NCI-H526 treated with DMSO at 0.1 percent for 48 hours (cell line): ENCODE results near the gene PPP1R12C.
"Not testable (repeated sequence)": the region's sequence is repeated elsewhere in the genome, so short reads cannot be mapped to it uniquely, and the experiment has no call there.

Experiments used
- DNase-seq: peaks from one replicate; lab custom pipeline; 2025; lab: John Stamatoyannopoulos, UW

Gene PPP1R12C

GRCh38 chr19:55116859-55117662 is at the start of gene PPP1R12C:
TSS of gene PPP1R12C (minus strand) at chr19:55117637. CDS start at chr19:55117543, 94 bp downstream.
- no peak for DNase-seq

- DNase-seq = peak; percentile 97
These were observed 49.3 kb upstream of the PPP1R12C start, which contains the start of gene DNAAF3 for GRCh38 chr19:55166530-55167268. TSS of gene DNAAF3 (minus strand) at chr19:55166613. CDS start at chr19:55166413, 200 bp downstream.

- DNase-seq = peak; percentile 81
These were observed 48.6 kb upstream of the PPP1R12C start for GRCh38 chr19:55165952-55166529.

- no peak for DNase-seq
These were observed 44.3 kb upstream of the PPP1R12C start for GRCh38 chr19:55161571-55162322.

- no peak for DNase-seq
These were observed 43.5 kb upstream of the PPP1R12C start for GRCh38 chr19:55160986-55161365.

GRCh38 chr19:55160128-55160985 is 42.9 kb upstream of the PPP1R12C start:
- DNase-seq = peak; percentile 94

GRCh38 chr19:55158848-55159749 is 41.7 kb upstream of the PPP1R12C start:
- no peak for DNase-seq

GRCh38 chr19:55158423-55158822 is 41.0 kb upstream of the PPP1R12C start:
- no peak for DNase-seq

- DNase-seq = no peak
These were observed 39.8 kb upstream of the PPP1R12C start, which contains the start of gene TNNI3 for GRCh38 chr19:55157064-55157908. TSS of gene TNNI3 (minus strand) at chr19:55157732. CDS start at chr19:55157589, 143 bp downstream.

GRCh38 chr19:55156202-55157063 is 39.0 kb upstream of the PPP1R12C start:
- DNase-seq = peak; percentile 93

- DNase-seq = not testable (repeated sequence)
These were observed 38.3 kb upstream of the PPP1R12C start for GRCh38 chr19:55155784-55156183.

GRCh38 chr19:55153652-55154264 is 36.3 kb upstream of the PPP1R12C start:
- DNase-seq = no peak

- DNase-seq = no peak
These were observed 34.6 kb upstream of the PPP1R12C start for GRCh38 chr19:55152017-55152416.

GRCh38 chr19:55149078-55150003 is 31.9 kb upstream of the PPP1R12C start, which contains the start of gene TNNT1:
TSS of gene TNNT1 (minus strand) at chr19:55149206. CDS start at chr19:55147157, 2,049 bp downstream.
- DNase-seq = no peak

- DNase-seq = no peak
These were observed 30.3 kb upstream of the PPP1R12C start for GRCh38 chr19:55147545-55148251.
